ENCODE measurements around the gene BRD3OS. TPM values are rescaled to one million over a fixed set of nuclear protein-coding genes. Genes with fewer than 3 reads are reported as not detected.

The BRD3OS gene, protein sequence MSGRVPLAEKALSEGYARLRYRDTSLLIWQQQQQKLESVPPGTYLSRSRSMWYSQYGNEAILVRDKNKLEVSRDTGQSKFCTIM
- 14.6 and 16.2 TPM in 2 replicates for total RNA-seq

DNA sequence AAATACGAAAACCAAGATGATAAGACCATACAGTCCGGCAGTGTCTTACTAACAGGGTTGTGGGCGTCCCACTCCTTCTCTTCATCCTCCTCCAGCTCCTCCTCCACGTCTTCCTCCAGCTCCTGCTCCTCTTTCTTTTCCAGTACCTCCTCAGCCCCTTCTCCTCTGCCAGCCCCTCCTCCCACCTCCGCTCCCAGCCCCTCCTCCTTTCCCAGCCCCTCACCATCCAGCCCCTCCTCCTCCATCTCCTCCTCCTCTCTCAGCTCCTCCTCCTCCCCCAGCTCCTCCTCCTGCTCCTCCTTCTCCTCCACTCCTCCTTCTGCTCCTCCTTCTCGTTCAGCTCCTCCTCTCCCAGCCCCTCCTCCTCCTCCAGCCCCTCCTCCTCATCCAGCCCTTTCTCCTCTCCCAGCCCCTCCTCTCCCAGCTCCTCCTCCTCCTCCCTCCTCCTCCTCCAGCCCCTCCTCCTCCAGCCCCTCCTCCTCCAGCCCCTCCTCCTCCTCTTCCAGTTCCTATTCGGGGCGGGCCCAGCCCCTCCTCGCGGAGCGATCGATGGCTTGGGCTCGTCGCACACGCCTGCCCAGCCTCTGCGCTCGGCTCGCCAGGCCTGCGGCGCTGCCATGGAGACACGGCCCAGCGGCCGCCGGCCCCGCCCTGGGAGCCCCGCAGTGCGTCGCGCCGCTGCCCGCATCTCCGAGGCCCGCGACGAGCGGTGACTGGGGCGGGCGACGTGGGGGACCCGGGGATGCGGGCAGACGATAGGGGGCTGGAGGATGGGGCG is at the start of gene BRD3OS:
Gene BRD3OS (plus strand): TSS at position 654 of the 778 bp plus-strand sequence. CDS start 1,267 bp downstream, outside the sequence.

DNA sequence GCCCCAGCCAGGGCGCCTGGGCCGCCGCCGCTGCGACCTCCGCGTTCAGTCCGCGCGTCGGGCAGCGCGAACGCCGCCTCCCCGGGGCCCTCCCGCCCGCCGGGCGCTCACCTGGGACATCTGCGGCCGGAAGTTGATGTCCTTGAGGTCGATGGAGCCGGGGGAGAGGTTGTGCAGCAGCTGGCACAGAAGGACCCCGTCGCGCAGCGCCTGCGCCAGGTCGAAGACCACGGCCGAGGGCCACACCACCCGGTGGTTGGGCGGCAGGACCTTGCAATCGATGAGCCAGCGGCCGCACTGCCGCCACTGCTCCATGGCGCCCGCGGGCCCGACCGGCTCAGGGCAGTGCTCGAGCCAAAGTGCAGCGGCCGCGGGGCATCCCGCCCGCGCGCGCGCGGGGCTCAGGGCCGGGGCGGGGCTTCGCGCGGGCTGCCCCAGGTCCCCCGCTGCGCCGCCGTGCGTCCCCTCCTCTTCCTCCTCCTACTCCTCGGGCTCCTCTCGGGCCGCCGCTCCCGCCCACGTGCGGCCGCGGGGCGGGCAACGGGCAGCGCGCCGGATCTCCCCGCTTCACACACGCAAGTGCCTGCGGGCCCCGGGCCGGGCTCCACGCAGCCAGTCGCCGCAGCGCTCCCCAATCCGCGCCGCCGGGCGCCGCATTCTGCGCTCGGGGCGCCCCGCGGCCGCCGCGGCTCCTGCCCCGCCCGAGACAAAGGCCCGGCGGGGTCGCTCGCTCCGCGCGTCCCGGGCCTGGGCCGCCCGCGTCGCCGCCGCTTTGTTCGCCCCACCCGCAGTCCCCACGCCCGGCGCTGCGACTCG is 33.1 kb upstream of the BRD3OS start, which contains the start of gene VAV2:
Gene VAV2 (minus strand): TSS at position 361 of the 816 bp plus-strand sequence. CDS start 46 bp downstream, at position 315.

DNA sequence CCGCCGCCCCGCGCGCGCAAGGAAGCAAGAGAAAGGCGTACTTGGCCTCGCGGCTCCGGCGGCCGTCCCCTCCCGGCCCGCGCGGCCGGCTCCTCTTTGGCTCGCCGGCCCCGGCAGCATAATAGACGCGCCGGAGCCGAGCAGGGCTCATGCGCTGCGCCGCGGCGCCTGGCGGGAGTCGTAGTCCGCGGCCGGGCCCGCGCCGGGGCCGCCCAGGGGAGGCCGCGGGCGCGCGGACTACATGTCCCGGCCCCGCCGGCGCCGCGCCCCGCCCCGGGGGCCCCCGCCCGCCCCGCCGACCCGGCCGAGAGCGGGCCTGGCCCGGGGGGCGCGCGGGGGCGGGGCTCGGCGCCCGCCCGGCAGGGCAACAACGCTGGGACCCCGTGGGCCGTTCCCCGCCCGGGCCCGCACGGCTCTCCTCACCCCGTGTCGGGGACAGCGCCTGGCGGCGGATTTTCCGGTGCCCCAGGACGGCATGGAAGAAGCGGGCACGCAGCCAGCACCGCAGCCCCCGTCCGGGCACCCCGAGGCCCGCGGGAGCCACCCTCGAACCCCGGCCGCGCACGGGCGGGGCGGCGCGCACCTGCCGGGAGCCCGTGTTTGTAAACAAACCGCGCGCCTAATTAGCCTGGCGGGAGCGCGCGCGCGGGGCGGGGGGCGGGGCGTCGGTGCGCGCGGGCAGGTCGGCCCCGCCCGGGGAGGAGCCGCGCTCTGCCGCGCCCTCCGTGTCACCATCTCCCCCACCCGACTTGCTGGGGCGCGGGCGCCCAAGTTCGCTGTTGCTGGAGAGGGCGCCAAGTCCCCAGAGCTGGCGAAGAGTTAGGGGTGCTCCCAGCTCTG is 42.8 kb downstream of the BRD3OS start, which contains the start of gene BRD3:
Gene BRD3 (minus strand): TSS at position 123 of the 840 bp plus-strand sequence. CDS start 14,549 bp downstream, outside the sequence.

Other genes with a start within 250 kb of the BRD3OS start
- gene VAV2, start 33.2 kb upstream of the BRD3OS start, total RNA-seq = 17.4 and 17.8 TPM in 2 replicates
- 6.0 and 7.9 TPM in 2 replicates for gene BRD3, start 42.5 kb downstream of the BRD3OS start, total RNA-seq
- gene WDR5, start 110.6 kb downstream of the BRD3OS start, total RNA-seq = 20.1 and 27.8 TPM in 2 replicates
- gene RNU6ATAC, start 139.1 kb downstream of the BRD3OS start, total RNA-seq = not detected in 2 replicates

Measured in uterine smooth muscle cell (primary cell).